Measurements from ENCODE around the gene SHPK. TPM values are rescaled to one million over a fixed set of nuclear protein-coding genes. Genes with fewer than 3 reads are reported as not detected.

The SHPK gene
- total and polyA plus RNA-seq, 12 donors: 2.3 to 7.6 (median 4.2) TPM

- TF ChIP-seq CTCF (IDR thresholded peaks at IDR 0.05): no peak
- no peaks in the 10 kb centered on the region for H3K4me1 ChIP-seq
- H3K27ac ChIP-seq: no peak overlapping the region
- 82 to 86% methylated on average over 12 of the region's 12 CpGs for WGBS, 2 donors
- peak in 3 of 8 donors; percentile 7 to 14 (median 13) for ATAC-seq
- intact Hi-C loops (cut with DNase I): loop anchor here in 3 of 10 donors (10.0 kb wide), 1 partner anchor 602 kb away; no protein-coding TSS in a partner anchor
- H3K9me3 ChIP-seq: no peaks in the 10 kb centered on the region
- H3K4me3 ChIP-seq: no peak overlapping the region
- no peaks in the 10 kb centered on the region for H3K27me3 ChIP-seq
- DNase-seq: no peak
- H3K36me3 ChIP-seq: peaks cover 0 to 88% (median 10%) of the 10 kb centered on the region in 9 donors
Observed at GRCh38 chr17:3647251-3647650, 11.2 kb upstream of the SHPK start.

- intact Hi-C loops (cut with DNase I): loop anchor here in 3 of 10 donors (10.0 kb wide), 1 partner anchor 601 kb away; no protein-coding TSS in a partner anchor
- no peak for TF ChIP-seq CTCF (IDR thresholded peaks at IDR 0.05)
Observed at GRCh38 chr17:3645310-3645709, 9.3 kb upstream of the SHPK start.

GRCh38 chr17:3643889-3644349 lies 7.9 kb upstream of the SHPK start:
- peaks cover 0 to 27% (median 18%) of the 10 kb centered on the region in 9 donors for H3K4me1 ChIP-seq
- DNase-seq: no peak
- 90 to 92% methylated on average over 4 of the region's 4 CpGs for WGBS, 2 donors
- ATAC-seq: no peak
- H3K36me3 ChIP-seq: peaks cover 0 to 75% (median 10%) of the 10 kb centered on the region in 9 donors
- intact Hi-C loops (cut with DNase I): loop anchor here in 3 of 10 donors (10.0 kb wide), 1 partner anchor 599 kb away; no protein-coding TSS in a partner anchor
- no peak for TF ChIP-seq CTCF (IDR thresholded peaks at IDR 0.05)
- H3K4me3 ChIP-seq: no peak overlapping the region
- H3K27me3 ChIP-seq: no peaks in the 10 kb centered on the region
- H3K9me3 ChIP-seq: no peaks in the 10 kb centered on the region
- H3K27ac ChIP-seq: no peak overlapping the region

More at GRCh38 chr17:3645310-3645709, 9.3 kb upstream of the SHPK start:
- ATAC-seq (no peak), DNase-seq (no peak)
- Histone ChIP-seq H3K27me3 (no peaks in the 10 kb centered on the region), H3K27ac (no peak overlapping the region), H3K4me1 (peaks cover 0 to 17% (median 7%) of the 10 kb centered on the region in 9 donors), H3K9me3 (no peaks in the 10 kb centered on the region), H3K4me3 (no peak overlapping the region), H3K36me3 (peaks cover 0 to 85% (median 10%) of the 10 kb centered on the region in 9 donors)
- WGBS, 2 donors: 57 to 87% methylated on average over 5 of the region's 5 CpGs

GRCh38 chr17:3641717-3642486 lies 5.9 kb upstream of the SHPK start:
- H3K4me1 ChIP-seq: peaks cover 0 to 38% (median 30%) of the 10 kb centered on the region in 9 donors
- no peak for TF ChIP-seq CTCF (IDR thresholded peaks at IDR 0.05)
- peak overlapping the region in 3 of 10 donors; percentile 15 to 76 (median 16) for H3K27ac ChIP-seq
- intact Hi-C loops (cut with DNase I): loop anchor here in 3 of 10 donors (10.0 kb wide), 1 partner anchor 597 kb away; no protein-coding TSS in a partner anchor
- no peaks in the 10 kb centered on the region for H3K27me3 ChIP-seq
- 78 to 80% methylated on average over 19 of the region's 19 CpGs for whole genome bisulfite sequencing, 2 donors
- H3K9me3 ChIP-seq: no peaks in the 10 kb centered on the region
- ATAC-seq (peak in 3 of 8 donors; percentile 22 to 40 (median 28)), DNase-seq (no peak)
- no peak overlapping the region for H3K4me3 ChIP-seq
- H3K36me3 ChIP-seq: peaks cover 0 to 68% (median 3%) of the 10 kb centered on the region in 9 donors
